ENCODE measurements around the gene RTF2.

GRCh38 chr20:56431471-56431870, 37.0 kb upstream of the RTF2 start:
- TF ChIP-seq TEAD4 (IDR thresholded peaks at IDR 0.05) (no peak), CEBPB (IDR thresholded peaks at IDR 0.05) (no peak), RAD21 (IDR thresholded peaks at IDR 0.05; ENCODE audit: low read depth) (no peak), CREB1 (IDR thresholded peaks at IDR 0.05; ENCODE audit: low read depth) (no peak), FOXM1 (IDR thresholded peaks at IDR 0.05; ENCODE audit: borderline replicate concordance, low read depth) (no peak), MAX (IDR thresholded peaks at IDR 0.05) (no peak), EP300 (IDR thresholded peaks at IDR 0.05; ENCODE audit: borderline replicate concordance) (no peak), NFIC (IDR thresholded peaks at IDR 0.05) (no peak), TAF1 (IDR thresholded peaks at IDR 0.05; ENCODE audit: low read depth) (no peak), REST (IDR thresholded peaks at IDR 0.05; ENCODE audit: low read depth) (no peak), ZBTB7A (IDR thresholded peaks at IDR 0.05; ENCODE audit: low read depth) (no peak)

Data from Ishikawa (cell line).